Activated CD4-positive, alpha-beta T cell treated with anti-CD3 and anti-CD28 coated beads for 4 hours (primary cell): Measurements from ENCODE around the gene PWWP2B.
"Not testable (repeated sequence)": the region's sequence is repeated elsewhere in the genome, so short reads cannot be mapped to it uniquely, and the experiment has no call there.

ENCODE experiments used
- DNase-seq, 2 donors: peaks; one replicate each; pipeline ENCODE4 v3.0.0-alpha.2; 2020

The PWWP2B gene

GRCh38 chr10:132363921-132364593, 32.9 kb upstream of the PWWP2B start:
- peak in 1 of 2 donors; percentile 71 for DNase-seq

- DNase-seq: peak in 1 of 2 donors; percentile 38
These were observed 32.4 kb upstream of the PWWP2B start for GRCh38 chr10:132364594-132364970.

GRCh38 chr10:132365102-132365501, 31.9 kb upstream of the PWWP2B start:
- DNase-seq: no peak

- DNase-seq: no peak
These were observed 31.0 kb upstream of the PWWP2B start for GRCh38 chr10:132366006-132366405.

GRCh38 chr10:132366499-132366898, 30.5 kb upstream of the PWWP2B start:
- no peak for DNase-seq

DNA sequence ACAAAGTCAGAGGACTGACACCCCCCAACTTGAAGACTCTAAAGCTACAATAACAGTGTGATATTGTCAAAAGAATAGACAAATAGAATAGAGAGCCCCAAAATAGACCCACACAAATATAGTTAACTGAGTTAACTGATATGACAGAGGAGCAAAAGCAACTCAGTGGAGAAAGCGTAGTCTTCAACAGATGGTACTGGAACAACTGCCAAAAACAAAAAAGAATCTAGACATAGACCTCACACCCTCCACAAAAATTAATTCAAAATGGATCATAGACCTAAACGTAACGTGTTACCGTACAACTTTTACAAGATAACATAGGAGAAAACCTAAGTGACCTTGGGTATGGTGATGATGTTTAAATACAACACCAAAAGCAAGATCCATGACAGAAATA, 28.6 kb upstream of the PWWP2B start:
- DNase-seq: no peak

DNA sequence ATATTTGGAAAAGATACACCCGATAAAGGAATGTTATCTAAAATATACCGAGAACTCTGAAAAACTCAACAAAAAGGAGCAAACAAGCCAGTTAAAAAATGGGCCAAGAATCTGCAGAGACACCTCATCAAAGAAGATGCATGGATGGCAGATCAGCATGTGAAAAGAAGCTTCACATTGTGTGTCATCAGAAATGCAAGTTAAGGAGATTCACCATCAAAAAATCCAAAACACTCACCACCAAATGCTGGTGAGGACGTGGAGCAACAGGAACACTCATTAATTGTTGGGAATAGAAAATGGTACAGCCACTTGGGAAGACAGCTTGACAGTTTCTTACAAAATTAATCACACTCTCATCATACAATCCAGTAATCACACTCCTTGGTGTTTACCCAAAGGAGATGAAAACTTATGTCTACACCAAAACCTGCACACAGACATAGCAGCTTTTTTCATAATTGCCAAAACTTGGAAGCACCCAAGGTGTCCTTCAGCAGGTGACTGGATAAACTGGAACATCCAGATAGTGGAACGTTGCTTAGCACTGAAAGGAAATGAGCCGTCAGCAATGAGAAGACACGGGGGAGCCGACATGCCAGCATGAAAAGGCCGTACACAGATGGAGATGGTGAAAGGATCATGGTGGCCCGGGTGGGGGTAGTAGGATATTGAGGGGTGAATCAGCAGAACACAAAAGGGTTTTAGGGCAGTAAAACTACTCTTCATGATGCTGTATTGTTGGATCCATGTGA, 27.9 kb upstream of the PWWP2B start:
- DNase-seq: no peak

- DNase-seq: no peak
These were observed 27.3 kb upstream of the PWWP2B start for GRCh38 chr10:132369636-132370185.

DNA sequence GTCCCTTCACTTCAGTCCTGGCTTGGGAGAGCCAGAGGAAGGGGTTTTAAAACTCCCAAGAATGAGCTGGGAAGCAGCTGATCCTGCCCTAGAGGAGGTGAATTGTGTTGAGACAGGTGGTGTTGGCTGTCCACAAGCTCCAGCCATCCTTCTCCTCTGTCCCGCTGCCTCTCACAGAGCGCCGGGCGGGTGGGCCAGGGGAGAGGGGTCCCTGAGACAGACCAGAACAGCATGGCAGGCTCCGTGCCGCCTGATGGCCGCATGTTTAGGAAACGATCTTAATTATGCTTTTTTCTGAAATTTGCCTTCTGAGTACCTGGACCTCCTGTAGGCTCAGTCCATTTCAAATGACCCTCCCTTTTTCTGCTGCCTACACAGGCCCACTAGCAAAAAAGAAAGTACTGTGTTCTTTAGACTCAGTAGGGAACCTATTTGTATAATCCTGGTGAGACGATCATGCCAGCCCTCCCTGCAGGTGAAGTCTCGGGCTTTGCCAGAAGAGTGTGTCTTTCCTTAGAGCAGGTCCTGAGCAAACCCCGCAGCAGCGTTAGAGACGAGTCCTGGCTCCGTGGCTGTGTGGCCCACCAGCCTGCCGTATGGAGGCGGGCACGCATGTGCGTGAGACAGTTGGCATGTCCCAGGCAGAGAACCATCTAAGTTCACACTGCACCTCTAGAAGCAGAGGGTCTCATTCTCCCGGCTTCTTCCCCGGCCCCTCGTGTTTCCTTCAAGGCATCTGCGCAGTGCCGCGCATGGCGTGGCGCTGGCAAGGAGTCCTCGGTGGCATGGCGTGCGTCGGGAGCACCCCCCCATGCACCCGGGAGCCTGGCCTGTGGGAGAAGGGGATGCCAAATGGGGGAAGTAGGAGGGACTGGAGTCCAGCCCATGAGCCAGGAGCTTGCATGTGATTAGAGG, 26.3 kb upstream of the PWWP2B start:
- DNase-seq: no peak

DNA sequence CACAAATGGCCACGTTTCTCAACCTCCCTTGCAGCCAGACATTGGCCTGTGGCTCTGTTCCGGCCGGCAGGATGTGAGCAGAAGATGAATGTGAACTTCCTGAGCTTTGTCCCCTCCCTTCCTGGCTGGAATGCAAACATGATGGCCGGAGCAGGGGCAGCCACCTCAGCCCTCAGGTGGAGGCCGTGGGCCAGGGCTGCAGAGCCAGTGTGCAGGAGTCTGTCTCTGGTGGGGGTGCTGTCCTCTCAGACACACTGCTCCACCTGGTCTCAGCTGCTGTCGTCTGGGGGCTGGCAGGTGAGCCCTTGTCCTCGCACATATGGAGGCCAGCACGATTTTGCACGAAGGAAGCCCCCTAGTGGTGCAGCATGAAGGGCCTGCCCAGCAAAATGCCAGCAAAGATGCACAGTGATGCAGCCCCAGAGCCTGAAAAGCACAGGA, 25.3 kb upstream of the PWWP2B start:
- no peak for DNase-seq

DNA sequence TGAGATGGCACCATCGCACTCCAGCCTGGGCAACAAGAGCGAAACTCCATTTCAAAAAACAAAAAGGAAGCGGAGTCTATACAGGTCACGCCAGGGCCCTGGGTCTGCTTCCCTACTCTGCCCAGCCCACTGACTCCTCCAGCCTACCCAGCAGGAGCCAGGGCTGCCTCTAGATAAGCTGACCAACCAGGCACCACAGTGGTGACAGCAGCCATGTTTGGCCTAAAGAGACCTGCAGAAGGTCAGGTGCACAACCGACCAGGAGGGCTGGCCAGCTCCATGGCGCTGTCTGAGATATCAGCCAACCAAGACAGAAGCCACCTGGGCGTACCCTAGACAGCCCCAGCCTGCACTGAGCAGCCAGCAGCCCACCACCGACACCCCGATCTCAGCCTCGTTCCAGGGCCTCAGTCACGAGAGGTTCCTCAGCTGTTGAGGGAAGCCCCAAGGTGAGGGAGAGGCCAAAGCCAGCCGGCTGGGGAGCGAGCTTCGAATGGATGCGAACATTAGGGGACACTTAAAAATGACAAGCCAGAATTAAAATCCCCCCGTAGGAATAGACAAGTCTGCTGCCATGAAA, 24.4 kb upstream of the PWWP2B start:
- no peak for DNase-seq

DNA sequence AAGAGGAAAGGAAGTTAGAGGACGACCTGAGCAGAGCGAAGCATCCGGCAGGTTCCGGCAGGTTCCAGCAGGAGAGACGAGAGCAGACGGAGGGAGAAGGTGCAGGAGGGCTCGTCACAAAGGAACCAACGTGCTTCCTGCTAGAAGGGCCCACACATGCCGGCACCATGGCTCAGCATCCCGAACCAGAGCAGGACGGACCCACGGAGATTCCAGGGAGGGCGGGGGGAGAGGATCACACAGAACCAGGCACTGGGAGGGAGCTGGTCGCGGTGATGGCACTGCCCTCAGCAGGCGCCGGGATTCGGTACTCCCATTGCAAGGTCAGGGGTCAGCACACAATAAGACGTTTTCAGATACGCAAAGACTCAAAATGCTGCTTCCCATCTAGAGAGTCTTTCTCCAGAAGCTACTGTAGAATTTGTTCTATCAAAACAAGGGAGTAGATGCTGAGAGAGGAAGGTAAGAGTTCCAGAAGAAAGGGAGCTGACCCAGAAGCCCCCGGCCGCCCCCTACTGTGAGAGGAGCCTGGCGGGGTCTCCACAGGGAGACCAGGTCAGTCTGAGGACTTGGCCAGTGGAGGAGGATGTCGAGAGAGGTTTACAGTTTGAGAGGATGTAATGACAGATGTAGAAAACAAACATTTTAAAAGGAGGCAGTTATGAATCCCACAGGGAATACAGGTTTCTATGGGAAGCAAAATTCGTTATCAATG, 23.6 kb upstream of the PWWP2B start:
- DNase-seq: no peak

DNA sequence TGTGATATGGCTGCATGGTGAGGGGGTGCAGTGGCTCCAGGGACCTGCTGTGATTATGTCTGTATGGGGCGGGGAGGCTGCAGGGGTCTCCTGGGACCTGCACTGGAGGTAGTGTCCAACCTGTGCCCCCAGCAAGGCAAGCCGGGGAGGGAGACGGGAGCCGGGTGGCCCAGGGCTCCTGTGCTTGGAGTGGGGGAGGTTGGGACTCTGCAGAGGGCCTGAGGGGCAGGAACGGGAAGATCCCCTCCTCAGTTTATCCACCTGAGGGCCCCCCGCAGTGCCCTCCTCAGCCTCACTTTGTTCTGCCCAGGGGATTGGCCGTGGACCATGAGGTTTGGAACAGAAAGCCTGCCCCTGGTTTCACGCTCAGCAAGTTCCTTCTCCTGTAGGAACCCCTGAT, 22.8 kb upstream of the PWWP2B start:
- no peak for DNase-seq

GRCh38 chr10:132374612-132375011, 22.4 kb upstream of the PWWP2B start:
- DNase-seq: no peak

- DNase-seq: no peak
These were observed 21.7 kb upstream of the PWWP2B start for GRCh38 chr10:132375116-132375794.

GRCh38 chr10:132375795-132376297, 21.2 kb upstream of the PWWP2B start:
- no peak for DNase-seq

GRCh38 chr10:132376394-132376851, 20.6 kb upstream of the PWWP2B start:
- DNase-seq: no peak

DNA sequence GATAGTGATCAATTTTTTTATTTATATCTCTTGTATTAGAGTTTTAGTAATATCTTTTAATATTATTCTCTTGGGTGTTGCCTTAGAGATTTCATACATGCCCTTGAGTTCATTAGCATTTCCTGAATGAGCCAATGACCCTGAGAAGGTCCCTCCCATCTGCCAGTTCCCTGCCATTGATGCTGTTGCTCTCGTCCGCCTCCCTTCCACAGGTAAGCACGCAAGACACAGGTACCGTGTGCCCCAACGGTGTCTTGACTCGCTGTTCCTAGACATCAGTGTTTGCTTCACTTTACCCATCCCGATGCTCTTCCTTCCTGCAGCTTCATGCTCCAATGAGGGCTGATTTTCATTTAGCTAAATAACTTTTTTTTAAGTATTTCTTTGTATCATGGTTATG, 19.7 kb upstream of the PWWP2B start:
- DNase-seq: no peak

DNA sequence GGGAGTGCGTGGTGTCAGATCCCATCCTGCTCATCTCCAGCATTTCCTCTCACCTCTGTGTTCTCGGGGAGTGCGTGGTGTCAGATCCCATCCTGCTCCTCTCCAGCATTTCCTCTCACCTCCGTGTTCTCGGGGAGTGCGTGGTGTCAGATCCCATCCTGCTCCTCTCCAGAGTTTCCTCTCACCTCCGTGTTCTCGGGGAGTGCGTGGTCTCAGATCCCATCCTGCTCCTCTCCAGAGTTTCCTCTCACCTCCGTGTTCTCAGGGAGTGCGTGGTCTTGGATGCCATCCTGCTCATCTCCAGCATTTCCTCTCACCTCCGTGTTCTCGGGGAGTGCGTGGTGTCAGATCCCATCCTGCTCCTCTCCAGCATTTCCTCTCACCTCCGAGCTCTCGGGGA, 18.0 kb upstream of the PWWP2B start:
- not testable (repeated sequence) for DNase-seq

DNA sequence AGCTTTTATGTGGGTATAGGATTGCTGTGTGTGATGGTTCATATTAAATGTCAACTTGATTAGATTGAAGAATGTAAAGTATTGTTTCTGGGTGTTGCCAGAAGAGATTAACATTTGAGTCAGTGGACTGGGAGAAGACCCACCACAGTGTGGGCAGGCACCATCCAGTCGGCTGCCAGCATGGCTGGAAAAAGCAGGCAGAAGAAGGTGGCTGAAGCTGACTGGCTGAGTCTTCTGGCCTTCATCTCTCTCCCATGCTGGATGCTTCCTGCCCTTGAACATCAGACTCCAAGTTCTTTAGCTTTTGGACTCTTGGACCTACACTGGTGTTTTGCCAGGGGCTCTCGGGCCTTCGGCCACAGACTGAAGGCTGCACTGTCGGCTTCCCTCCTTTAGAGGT, 16.0 kb upstream of the PWWP2B start:
- not testable (repeated sequence) for DNase-seq

- DNase-seq: no peak
These were observed 15.3 kb upstream of the PWWP2B start for GRCh38 chr10:132381741-132382140.
